Measurements from ENCODE around the gene IL10.
A peak's percentile ranks its signal among the peaks of the same experiment; 100 is the strongest.
"Not testable (repeated sequence)": the region's sequence is repeated elsewhere in the genome, so short reads cannot be mapped to it uniquely, and the experiment has no call there.

IL10 gene

DNA sequence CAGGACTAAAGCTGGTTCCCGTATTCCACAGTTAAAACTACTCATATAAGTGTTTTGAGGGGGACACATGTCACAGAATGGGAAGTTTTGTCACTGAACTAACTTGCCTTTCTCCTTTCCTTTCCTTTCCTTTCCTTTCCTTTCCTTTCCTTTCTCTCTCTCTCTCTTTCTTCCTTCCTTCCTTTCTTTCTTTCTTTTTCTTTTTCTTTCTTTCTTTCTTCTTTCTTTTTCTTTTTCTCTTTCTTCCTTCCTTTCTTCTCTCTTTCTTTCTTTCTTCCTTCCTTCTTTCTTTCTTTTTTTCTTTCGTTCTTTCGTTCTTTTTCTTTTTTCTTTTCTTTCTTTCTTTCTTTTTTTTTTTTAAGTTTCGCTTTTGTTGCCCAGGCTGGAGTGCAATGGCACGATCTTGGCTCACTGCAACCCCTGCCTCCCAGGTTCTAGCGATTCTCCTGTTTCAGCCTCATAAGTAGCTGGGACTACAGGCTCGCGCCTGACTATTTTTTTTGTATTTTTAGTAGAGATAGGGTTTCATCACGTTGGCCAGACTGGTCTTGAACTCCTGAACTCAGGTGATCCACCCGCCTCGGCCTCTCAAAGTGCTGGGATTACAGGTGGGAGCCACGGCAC, 9.4 kb downstream of the IL10 start:
- DNase-seq: not testable (repeated sequence)

DNA sequence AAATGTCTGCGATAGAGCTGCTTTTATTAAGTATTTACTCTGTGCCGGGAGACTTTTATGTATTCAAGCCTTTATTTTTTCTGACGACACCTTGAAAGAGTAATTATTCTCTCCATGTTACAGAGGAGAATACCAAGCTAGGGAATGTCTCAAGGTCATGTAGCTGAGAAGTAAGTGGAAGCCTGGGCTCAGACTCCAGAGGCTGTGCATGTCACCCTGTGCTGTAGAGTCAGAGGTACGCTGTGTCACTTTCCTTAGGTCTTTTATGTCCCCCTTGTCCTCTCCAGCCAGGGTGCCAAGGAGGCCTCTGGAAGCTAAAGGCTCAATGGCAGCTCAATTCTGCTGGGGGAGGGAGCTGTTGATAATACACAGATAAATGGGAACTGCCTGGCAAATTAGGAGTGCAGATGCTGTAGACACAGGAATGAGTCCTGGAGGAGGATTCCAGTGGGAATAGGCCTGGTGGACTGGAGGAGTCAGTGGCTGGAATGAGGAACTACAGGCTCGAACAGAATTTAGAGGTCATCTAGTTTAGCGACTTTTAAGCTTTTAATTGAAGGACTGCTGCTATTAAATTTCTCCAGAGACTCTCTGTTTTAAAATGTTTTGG, 11.0 kb downstream of the IL10 start:
- DNase-seq: no peak

DNA sequence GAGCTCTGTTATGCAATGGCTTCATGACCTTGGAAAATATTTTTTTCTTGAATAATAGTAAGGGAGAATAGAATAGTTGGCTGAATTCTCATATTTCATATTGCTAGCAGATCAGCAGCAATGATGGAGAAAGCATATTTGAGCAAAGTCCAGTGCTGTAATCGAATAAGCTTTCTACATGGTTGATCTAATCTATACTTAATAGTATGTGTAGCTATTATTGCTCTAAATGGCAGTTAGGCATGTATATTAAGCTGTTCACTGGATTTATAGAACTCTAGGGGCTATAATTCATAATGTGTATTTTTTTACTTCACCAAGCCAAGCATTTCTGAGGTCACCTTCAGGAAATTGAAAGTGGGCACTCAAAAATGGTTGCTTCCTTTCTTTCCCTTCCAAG, 11.7 kb downstream of the IL10 start:
- no peak for DNase-seq

DNA sequence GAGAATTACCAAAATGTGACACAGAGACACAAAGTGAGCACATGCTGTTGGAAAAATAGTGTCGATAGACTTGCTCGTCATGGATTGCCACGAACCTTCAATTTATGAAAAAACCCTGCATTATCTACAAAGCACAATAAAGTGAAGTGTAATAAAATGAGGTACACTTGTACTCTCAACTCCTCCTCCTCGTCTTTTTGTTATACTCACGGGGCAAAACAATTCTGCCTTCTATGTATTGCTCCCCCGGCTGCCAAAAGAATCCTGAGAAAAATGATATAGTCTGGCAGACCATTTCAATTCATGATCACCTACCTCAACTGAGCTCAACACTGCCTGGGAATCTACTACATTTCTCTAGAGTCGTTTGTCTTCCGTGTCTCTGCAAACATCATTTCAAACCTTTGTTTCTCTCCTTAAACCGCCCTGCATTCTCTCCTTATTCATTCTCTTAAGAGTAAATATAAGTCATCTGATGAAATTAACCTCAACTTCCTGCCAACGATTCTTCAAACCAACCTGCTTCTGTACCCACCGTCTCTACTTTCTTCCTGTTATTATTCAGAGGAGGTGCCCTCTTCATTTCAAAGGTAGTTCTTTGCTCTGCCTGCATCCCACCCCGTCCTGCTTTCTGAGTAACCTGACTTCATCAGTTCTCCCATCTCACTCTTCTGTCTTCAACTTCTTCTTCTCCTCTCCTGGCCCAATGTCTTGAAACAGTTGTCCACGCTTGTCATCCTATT, 14.6 kb downstream of the IL10 start:
- no peak for DNase-seq

DNA sequence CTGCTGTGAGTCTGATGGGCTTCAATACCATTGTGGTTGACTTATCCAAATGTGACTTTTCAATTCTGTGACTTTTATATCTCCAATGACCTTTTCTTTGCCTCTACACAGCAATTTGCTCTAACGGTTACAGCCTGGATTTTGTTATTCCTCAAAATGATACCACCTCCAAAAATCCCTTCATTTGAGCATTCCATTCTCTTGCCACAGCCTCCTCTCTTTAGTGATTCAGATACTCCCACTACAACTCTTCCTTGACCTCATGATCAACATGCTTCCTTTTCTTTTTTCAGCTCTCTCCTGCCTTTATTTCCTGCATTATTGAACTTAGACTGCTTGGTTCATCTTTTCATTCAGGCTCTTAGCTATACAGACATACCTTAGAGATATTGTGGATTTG, 18.3 kb downstream of the IL10 start:
- DNase-seq: no peak

DNA sequence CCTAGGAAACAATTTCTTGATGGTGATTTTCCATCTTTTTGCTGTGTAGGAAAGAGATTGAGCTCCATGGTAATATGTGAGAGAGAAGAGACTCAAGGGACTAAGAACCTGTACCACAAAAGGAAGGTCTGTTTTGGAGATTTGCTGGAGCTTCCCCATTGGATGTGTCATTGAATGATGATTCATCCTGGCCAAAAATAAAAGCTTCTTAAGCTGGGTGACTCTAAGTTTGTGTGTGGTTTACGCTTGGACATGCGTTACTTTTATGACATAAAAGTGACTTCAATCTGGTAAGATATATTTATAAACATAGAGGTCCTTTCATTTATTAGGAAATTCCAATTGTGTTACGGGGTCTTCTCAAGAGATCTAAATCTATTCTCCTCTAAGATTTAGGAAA, 19.2 kb downstream of the IL10 start:
- DNase-seq: no peak

DNA sequence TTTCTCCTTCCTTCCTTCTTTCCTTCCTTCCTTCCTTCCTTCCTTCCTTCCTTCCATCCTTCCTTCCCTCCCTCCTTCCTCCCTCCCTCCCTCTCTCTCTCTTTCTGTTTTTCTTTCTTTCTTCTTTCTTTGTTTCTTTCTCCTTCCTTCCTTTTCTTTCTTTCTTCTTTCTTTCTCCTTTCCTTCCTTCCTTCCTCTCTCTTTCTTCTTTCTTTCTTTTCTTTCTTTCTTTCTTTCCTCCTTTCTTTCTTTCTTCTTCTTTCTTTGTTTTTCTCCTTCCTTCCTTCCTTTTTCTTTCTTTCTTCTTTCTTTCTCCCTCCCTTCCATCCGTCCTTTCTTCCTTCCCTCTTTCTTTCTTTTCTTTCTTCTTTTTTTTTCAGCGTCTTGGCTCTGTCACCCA, 19.8 kb downstream of the IL10 start:
- no peak for DNase-seq

DNA sequence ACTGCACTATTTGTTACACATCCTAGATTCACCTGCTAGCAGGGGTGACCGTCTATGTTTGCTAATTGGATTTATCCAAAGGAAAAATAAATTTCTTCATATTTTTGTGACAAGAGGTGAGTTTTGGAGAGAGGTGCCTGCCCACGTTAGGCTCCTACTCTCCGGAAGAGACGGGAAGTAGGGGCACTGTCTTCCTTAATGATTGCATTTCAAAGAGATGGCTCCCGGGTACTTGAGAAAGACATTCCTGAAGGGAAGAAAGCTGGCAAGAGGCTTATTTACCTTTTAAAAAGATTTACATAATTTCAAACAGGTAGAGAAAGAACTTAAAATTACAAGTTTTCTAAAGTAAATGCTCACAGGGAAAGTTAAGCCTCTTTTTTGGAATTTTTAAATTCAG, 20.4 kb downstream of the IL10 start:
- no peak for DNase-seq

DNA sequence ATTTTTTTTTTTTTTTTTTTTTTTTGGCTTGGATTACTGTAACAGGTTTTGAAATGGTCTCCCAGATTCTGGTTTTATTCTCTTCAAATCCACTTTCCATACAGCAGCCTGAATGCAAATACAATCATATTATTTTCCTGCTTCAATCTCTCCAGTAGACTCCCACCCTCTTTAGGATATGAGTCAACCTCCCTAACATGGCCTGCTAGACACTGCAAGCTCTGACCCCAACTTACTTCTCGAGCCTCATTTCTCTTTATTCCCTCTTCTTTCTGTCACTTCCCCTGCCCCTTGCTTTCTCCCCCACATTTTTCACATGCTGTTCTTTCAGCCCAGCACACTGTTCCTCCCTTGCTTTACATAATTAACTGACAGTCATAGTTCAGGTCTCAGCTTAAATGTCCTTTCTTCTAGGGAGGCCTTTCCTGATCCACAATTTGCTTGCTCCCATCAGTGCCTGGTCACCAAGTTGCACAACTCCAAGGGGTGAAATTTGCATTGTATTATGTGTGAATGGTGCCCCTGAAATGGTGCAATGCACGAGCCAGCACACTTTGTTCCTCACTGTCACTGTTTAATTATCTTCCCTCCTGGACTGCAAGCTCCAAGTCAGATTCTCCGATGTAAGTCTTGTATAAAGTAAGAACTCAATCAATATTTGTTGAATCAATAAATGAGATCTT, 23.8 kb downstream of the IL10 start:
- no peak for DNase-seq

DNA sequence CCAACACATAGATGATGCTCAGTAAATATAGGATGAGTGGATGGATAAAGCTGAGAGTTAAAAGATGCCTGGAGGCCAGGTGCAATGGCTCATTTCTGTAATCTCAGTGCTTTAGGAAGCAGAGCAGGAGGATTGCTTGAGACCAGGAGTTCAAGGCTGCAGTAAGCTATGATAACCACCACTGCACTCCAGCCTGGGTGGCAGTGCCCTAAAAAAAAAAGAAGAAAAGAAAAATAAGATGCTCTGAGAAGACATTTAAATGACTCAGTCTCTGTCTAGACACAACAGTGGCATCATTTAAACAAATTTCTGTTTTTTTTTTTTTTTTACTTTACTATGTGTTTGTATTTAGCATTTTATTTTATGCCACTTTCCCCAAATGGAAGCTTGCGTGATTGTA, 27.0 kb downstream of the IL10 start:
- DNase-seq: no peak

DNA sequence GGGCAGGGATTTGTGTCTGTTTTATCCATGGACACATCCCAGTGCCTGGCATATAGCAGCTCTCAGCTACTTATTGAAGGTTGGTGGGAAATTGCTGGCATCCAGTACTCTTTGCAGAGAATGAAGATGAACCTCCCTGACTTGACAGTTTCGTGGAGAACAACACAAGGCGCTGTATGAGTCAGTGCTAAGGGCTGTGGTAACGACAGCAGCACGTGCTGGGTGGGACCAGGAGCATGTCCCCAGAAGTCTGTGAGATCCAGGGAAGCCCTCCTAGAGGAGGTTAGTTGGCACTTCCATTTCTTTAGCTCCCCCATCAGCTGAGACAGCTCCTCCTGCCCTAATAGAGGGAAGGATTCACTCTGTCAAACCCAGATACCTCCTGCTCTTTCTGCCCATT, 27.6 kb downstream of the IL10 start:
- DNase-seq: no peak

DNA sequence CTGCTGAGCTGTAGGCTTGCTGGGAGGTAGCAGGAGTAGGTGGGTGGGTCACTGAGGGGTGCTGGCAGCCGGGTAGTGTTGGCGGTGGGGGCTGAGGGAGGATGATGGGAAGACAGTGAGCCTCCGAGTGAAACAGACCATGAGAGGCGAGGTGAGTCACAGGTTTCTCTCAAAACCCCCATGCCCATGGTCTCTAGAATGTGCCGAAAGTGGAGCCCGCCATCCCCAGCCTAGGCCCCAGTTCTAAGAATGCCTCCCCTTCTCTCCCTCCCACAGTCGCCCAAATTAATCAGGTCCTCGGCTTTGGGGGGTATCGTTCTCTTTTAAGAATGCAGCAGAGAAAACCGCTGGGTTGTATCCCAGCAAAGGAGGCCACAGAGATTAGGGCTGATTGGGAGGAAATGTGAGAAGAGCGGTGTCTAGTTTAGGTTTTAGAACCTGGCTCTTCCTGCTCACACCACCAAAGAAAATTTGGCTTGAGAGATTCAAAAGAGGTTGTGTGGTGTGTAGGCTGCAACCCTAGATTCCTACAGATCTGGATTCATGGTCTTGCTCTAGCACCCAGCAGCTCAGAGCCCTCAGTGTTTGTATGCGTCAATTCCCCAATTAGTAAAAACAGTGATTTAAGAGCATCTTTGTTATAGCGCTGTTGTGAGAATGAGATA, 29.4 kb downstream of the IL10 start:
- no peak for DNase-seq

DNA sequence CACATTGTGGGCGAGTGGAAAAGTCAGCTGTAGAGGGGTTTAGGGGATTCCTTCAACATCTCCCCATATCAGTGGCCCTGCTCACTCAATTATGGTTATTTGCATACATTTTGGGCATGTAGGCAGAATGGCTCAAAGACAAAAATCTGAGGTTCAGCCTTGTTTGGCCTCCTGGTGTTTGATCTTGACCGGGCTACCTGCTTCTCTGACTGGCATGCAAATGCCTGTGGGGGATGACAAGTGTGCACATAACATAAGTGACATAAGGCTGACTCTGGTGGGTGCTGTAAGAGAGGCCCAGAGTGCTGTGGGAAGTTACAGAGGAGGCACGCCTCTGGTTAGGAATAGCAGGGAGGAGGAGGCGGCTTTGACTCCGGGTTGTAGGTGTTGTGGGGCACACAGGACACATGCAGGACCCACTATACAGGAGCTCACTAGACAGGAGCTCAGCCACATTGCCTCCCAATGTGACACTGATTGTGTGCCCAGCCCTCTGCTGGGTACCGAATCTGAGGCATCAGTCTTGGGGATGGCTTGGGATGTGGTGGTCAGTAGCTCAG, 31.1 kb downstream of the IL10 start:
- no peak for DNase-seq

DNA sequence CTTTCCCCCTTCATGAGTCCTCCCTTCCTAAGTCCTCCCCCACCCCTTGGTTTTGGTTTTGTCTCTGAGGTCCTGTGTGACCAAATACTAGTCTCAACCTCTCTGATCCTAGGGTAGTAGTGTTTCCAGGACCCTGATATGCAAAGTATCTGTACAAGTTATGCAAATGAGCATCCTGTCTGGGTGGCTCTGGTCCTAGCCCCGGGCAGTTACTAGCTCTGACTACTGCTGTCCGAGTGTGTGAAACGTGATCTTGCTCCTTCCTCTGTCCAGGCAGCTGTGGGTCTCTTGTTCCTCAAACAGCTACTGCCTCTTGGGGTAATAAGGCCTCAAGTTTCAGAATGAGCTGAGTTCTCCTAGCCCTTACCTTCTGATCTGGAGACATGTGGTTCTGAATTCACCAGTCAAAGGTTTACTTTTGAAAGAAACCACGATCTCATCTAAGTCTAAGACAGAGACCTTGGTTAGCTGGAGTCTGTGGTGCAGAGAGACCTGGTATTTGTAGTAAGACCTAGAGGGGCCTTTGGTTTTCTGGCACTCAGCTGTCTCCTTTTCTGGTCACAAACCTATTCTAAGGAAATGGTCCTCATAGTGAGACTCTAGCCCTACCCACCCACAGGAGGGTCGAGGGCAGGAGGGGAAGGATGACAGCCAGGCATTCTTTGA, 32.8 kb downstream of the IL10 start:
- no peak for DNase-seq

DNA sequence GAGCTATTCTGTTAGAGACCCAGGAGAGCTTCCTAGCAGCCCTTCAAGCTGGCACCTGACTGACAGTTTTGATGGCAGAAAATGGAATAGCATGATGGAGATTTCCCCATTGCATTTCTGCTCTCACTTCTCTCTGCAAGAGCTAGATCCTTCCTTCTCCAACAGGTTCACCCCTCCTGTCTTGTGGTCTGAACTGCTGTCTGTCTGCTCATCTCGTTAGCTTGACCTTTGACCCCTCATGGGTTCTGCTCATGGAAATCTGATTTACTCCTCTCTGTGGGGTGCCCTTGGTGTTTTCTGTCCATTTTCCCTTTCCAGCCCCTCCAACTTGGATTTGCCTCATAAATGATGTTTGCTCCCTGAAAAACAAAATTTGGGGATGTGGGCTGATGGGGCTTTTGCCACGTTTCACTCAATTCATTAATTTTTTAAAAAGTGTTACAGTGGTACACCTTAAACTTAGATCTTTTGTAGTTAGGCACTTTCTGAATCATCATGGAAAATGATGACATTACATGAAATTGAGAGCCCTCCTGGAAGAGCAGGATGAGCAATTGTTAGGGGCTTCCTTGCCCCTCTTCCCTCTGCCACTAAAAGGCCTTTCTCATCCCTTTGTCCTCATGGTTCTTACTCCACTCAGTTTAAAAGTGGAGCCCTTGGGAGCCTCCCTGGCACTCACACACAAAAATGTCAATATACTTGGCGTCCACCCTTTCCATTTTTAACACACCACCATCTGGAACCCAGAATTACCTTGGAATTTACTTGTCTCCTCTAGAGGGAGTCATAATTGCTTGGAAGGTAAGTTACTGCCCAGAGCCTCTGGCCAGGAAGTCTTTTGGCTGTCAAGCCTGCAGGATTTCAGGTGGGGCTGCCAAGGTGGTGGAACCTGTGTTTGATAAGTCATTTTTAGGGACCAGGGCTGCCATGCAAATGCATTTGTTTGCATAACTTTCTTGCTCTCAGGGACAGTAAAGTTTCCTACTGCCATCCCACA, 33.6 kb downstream of the IL10 start:
- no peak for DNase-seq

DNA sequence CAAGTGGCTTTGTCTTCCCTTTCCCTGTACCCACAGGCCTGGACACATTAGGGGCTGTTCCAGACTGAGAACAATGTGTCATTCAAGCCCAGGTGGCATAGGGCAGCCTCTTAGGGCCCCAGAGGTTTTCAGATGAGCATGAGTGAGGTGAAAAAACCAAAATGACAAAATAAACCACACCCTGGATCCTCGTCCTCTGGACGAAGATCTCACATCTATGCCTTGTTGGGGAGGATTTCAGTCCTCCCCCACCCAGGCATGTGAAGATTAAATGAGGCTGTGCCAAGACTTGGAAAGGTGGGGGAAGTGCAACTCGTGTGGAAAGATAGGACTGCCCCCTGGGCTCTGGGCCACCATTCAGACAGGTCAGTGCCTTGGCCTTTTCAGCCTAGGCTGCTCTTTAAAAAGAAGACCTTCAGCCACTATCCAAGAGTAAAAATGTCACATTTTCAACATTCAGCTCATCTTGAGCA, 34.5 kb downstream of the IL10 start:
- DNase-seq: no peak

DNA sequence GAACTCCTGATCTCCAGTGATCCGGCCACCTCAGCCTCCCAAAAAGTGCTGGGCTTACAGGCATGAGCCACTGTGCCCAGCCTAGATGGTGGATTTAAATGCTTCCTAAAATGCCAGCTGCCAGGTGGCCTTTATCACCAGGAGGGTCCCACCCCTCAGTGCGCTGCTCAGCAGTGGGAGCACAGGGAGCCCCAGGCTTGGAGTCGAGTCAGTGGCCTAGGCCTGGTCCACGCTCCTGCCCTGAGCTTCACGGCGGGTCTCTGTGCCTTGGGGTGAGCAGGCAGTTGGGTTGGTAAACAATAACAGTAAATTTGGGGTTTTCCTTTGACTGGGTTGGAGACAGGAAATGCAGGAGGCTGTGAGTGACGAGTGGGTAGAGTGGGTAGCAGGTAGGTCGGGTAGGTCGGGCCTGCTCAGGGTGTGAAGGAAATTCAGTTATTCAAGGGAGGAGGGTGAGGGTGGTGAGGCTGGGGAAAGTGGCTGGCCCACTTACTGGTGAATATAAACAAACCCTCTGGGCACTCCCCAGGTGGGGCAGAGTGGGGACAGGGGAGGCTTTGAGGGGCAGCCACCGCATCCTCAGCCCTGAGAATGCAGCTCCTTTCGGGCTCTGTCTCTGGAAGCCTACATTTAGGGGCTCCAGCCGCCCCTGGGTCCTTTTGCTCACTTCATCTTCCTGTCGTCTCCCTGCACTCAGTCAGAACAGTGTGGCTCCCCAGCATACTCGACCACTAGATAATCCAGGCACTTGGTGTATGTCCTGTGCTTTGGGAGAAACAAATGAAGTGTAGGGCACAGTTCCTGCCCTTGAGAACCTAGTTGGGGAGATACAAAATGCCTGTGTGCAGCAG, 35.2 kb downstream of the IL10 start:
- no peak for DNase-seq

DNA sequence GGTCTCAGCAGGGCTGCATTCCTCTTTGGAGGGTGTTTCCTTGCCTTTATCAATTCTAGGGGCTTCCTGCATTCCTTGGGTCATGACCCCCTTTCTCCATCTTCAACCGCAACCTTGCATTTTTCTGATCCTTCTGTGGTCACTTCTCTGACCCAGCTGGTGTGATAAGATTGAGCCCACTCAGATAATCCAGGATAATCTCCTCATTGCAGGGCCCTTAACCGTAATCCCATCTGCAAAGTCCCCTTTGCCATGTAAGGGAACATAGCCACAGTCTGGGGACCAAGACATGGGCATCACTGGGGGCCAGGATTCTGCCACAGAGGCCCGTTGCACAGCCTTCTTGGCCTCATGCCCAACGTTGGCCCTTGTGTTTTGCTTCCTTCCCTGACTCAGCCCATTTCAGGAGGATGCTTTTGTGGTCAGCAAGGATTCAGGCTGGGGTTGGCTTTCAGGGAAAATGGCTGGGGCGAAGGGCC, 36.7 kb downstream of the IL10 start:
- no peak for DNase-seq

DNA sequence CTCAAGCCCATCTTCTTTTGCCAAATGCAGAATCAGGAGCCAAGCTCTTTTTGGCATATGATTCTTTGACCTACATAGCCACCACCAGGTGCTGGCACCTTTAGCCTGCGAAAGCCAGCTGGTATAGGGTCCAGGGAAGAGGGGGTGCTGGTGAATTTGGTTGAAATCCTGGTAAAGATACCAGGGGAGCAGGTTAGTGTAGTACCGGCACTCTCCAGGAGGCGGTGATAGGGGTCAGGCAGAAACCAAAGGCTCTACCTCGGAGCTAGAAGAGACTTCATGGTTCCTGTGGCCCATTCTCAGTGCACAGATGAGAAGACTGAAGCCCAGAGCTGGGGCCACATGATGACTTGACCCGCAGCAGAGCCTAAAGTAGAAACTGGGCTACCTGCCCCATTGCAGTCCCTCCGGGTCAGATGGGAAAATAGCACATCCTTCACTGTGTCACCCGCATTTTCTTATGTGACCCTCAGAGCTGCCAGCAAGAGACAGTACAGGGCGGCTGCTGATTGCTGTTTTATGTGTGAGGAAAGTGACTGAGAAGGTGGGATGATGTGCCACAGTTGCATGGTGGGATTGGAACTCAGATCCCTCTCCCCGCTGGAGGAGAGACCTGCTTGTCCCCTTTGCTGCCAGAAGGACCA, 37.7 kb downstream of the IL10 start:
- DNase-seq: peak; percentile 48

Measured in femur (tissue), 1 donor.